Mesothelial cell of epicardium (in vitro differentiated cells): Measurements from ENCODE around the gene SLC4A5. TPM values are rescaled to one million over a fixed set of nuclear protein-coding genes. Genes with fewer than 3 reads are reported as not detected.

ENCODE experiments used
- DNase-seq, 2 experiments: peaks; one replicate each; pipeline ENCODE4 v3.0.0; 2021; ENCODE audit warnings: low spot score in 2 of 2; ENCODE audit not compliant: unreplicated experiment in 2 of 2
- H3K27ac Mint-ChIP-seq: 2 replicates; pipeline ENCODE4 v1.8.0; 2021; ENCODE audit warnings: mixed read lengths
- H3K27me3 Mint-ChIP-seq: 2 replicates; pipeline ENCODE4 v1.8.0; 2021; ENCODE audit warnings: low read depth, mixed read lengths
- H3K36me3 Mint-ChIP-seq: 2 replicates; pipeline ENCODE4 v1.8.0; 2021; ENCODE audit warnings: mixed read lengths
- H3K4me1 Mint-ChIP-seq: 2 replicates; pipeline ENCODE4 v1.8.0; 2021; ENCODE audit warnings: mixed read lengths
- H3K4me3 Mint-ChIP-seq: 2 replicates; pipeline ENCODE4 v1.8.0; 2021; ENCODE audit warnings: mild to moderate bottlenecking, moderate library complexity, mixed read lengths
- H3K9me3 Mint-ChIP-seq: 2 replicates; pipeline ENCODE4 v1.8.0; 2021; ENCODE audit warnings: mixed read lengths
- CTCF ChIP-seq: fragments of 200-600 bp; sonication (generic); IDR thresholded peaks from one replicate; pipeline ENCODE4 v1.5.0; 2021; ENCODE audit warnings: antibody characterized with exemption; ENCODE audit not compliant: unreplicated experiment
- total RNA-seq: library from RNA; stranded (reverse); gene quantifications from 3 replicates; pipeline ENCODE4 v1.2.1, GENCODE V29; 2021

SLC4A5 gene
- total RNA-seq, 1 donor from 2014 or later = 9.3 TPM

- H3K27me3 Mint-ChIP-seq = no peaks in the 10 kb centered on the region
- no peaks in the 10 kb centered on the region for H3K9me3 Mint-ChIP-seq
- H3K36me3 Mint-ChIP-seq = peaks cover 54% of the 10 kb centered on the region
- TF ChIP-seq CTCF = no peak
- no peak overlapping the region for H3K27ac Mint-ChIP-seq
- no peak overlapping the region for H3K4me3 Mint-ChIP-seq
- no peaks in the 10 kb centered on the region for H3K4me1 Mint-ChIP-seq
- DNase-seq = no peak
These were observed 22.8 kb upstream of the SLC4A5 start for GRCh38 chr2:74366036-74366435.

GRCh38 chr2:74364533-74365505 is 21.6 kb upstream of the SLC4A5 start:
- Mint-ChIP-seq H3K9me3 (no peaks in the 10 kb centered on the region), H3K27ac (no peak overlapping the region), H3K4me3 (no peak overlapping the region), H3K27me3 (no peaks in the 10 kb centered on the region), H3K36me3 (peaks cover 49% of the 10 kb centered on the region), H3K4me1 (no peaks in the 10 kb centered on the region)
- TF ChIP-seq CTCF = no peak
- DNase-seq = no peak

- Mint-ChIP-seq H3K9me3 (no peaks in the 10 kb centered on the region), H3K27me3 (no peaks in the 10 kb centered on the region), H3K4me3 (no peak overlapping the region), H3K36me3 (peaks cover 48% of the 10 kb centered on the region), H3K27ac (no peak overlapping the region), H3K4me1 (no peaks in the 10 kb centered on the region)
- no peak for DNase-seq
- TF ChIP-seq CTCF = no peak
These were observed 18.1 kb upstream of the SLC4A5 start for GRCh38 chr2:74361327-74361726.

- H3K27ac Mint-ChIP-seq = no peak overlapping the region
These were observed 14.4 kb upstream of the SLC4A5 start for GRCh38 chr2:74357627-74358026.

GRCh38 chr2:74349889-74350288 is 6.7 kb upstream of the SLC4A5 start:
- H3K4me1 Mint-ChIP-seq = no peaks in the 10 kb centered on the region
- H3K9me3 Mint-ChIP-seq = no peaks in the 10 kb centered on the region
- no peak overlapping the region for H3K27ac Mint-ChIP-seq
- no peaks in the 10 kb centered on the region for H3K27me3 Mint-ChIP-seq
- no peak for TF ChIP-seq CTCF
- DNase-seq = no peak
- no peaks in the 10 kb centered on the region for H3K36me3 Mint-ChIP-seq
- no peak overlapping the region for H3K4me3 Mint-ChIP-seq

More at GRCh38 chr2:74357627-74358026, 14.4 kb upstream of the SLC4A5 start:
- no peaks in the 10 kb centered on the region for H3K9me3 Mint-ChIP-seq
- H3K4me1 Mint-ChIP-seq = no peaks in the 10 kb centered on the region
- H3K27me3 Mint-ChIP-seq = no peaks in the 10 kb centered on the region
- peaks cover 31% of the 10 kb centered on the region for H3K36me3 Mint-ChIP-seq
- no peak overlapping the region for H3K4me3 Mint-ChIP-seq
- TF ChIP-seq CTCF = no peak
- no peak for DNase-seq
